GM23338 (cell line): Measurements from ENCODE around the gene MS4A15. TPM values are rescaled to one million over a fixed set of nuclear protein-coding genes. Genes with fewer than 3 reads are reported as not detected.

Source experiments
- ATAC-seq: fragments of 200-7000 bp; cut with Tn5 transposase; 3 replicates; pipeline ENCODE4 v1.9.1; 2020
- DNase-seq: peaks from one replicate; pipeline ENCODE4 v3.0.0-alpha.2; 2015; ENCODE audit warnings: low spot score
- H2AFZ ChIP-seq: fragments of 200-600 bp; sonication (generic); 2 replicates; pipeline ENCODE4 v1.8.0; 2016; ENCODE audit warnings: antibody characterized with exemption, mild to moderate bottlenecking, moderate library complexity
- H3F3A ChIP-seq: fragments of 200-600 bp; sonication (generic); replicated peaks from 2 replicates; pipeline ENCODE4 v1.8.0; 2017; ENCODE audit warnings: antibody characterized with exemption, mixed run types, low read depth
- H3K27ac ChIP-seq: fragments of 200-600 bp; sonication (generic); 2 replicates; pipeline ENCODE4 v1.6.1; 2016; ENCODE audit warnings: low read depth
- H3K27me3 ChIP-seq: fragments of 200-600 bp; sonication (generic); 2 replicates; pipeline ENCODE4 v1.8.0; 2016; ENCODE audit warnings: mild to moderate bottlenecking, mixed run types, moderate library complexity; ENCODE audit not compliant: insufficient read depth
- H3K36me3 ChIP-seq: fragments of 200-600 bp; sonication (generic); 2 replicates; pipeline ENCODE4 v1.8.0; 2016; ENCODE audit warnings: mild to moderate bottlenecking; ENCODE audit not compliant: insufficient read depth
- H3K4me1 ChIP-seq: fragments of 200-600 bp; sonication (generic); 2 replicates; pipeline ENCODE4 v1.8.0; 2016; ENCODE audit warnings: mild to moderate bottlenecking, moderate library complexity; ENCODE audit not compliant: insufficient read depth
- H3K4me2 ChIP-seq: fragments of 200-600 bp; sonication (generic); 2 replicates; pipeline ENCODE4 v1.7.1; 2017; ENCODE audit warnings: mixed run types
- H3K4me3 ChIP-seq: fragments of 200-600 bp; sonication (generic); 2 replicates; pipeline ENCODE4 v1.6.1; 2016; ENCODE audit warnings: mixed run types
- H3K79me2 ChIP-seq: fragments of 200-600 bp; sonication (generic); replicated peaks from 2 replicates; pipeline ENCODE4 v1.8.0; 2017; ENCODE audit warnings: mild to moderate bottlenecking; ENCODE audit not compliant: insufficient read depth
- H3K9me2 ChIP-seq: fragments of 200-600 bp; sonication (generic); 2 replicates; pipeline ENCODE4 v1.8.0; 2017; ENCODE audit not compliant: insufficient read depth
- H4K20me1 ChIP-seq: fragments of 200-600 bp; sonication (generic); replicated peaks from 2 replicates; pipeline ENCODE4 v1.8.0; 2017; ENCODE audit warnings: mild to moderate bottlenecking; ENCODE audit not compliant: insufficient read depth
- H3K27ac Mint-ChIP-seq: 2 replicates; pipeline ENCODE4 v1.8.0; 2020; ENCODE audit warnings: inconsistent platforms, mild to moderate bottlenecking, moderate library complexity, mixed read lengths
- H3K27me3 Mint-ChIP-seq: 3 replicates; pipeline ENCODE4 v1.8.0; 2022; ENCODE audit warnings: low read depth, mild to moderate bottlenecking, moderate library complexity, mixed read lengths, inconsistent platforms; ENCODE audit not compliant: insufficient read depth, poor library complexity
- H3K36me3 Mint-ChIP-seq: 3 replicates; pipeline ENCODE4 v1.8.0; 2021; ENCODE audit warnings: low read depth, mild to moderate bottlenecking, inconsistent platforms, moderate library complexity, mixed read lengths
- H3K4me1 Mint-ChIP-seq: 3 replicates; pipeline ENCODE4 v1.8.0; 2020; ENCODE audit warnings: mild to moderate bottlenecking, inconsistent platforms, mixed read lengths
- H3K4me3 Mint-ChIP-seq: 3 replicates; pipeline ENCODE4 v1.8.0; 2021; ENCODE audit warnings: moderate library complexity, mild to moderate bottlenecking, inconsistent platforms, mixed read lengths
- H3K9me3 Mint-ChIP-seq: 3 replicates; pipeline ENCODE4 v1.8.0; 2020; ENCODE audit warnings: moderate library complexity, mild to moderate bottlenecking, inconsistent platforms, mixed read lengths
- CREB1 ChIP-seq: fragments of 250-450 bp; sonication (Bioruptor Pico); IDR thresholded peaks from 2 replicates; pipeline ENCODE4 v1.5.0; 2020; ENCODE audit warnings: low read depth, mild to moderate bottlenecking, moderate library complexity
- CTCF ChIP-seq, 2 experiments: fragments of 200-600 bp in 1 of 2; sonication (generic) in 1 of 2; conservative IDR thresholded peaks; 2 replicates each; pipeline versions ENCODE4 v1.5.1 to v1.6.1; 2016 to 2017; ENCODE audit warnings: antibody characterized with exemption in 2 of 2, low read depth in 2 of 2, mild to moderate bottlenecking in 2 of 2, moderate library complexity in 1 of 2
- EZH2 ChIP-seq: fragments of 200-600 bp; sonication (generic); IDR thresholded peaks from one replicate; pipeline ENCODE4 v1.8.0; 2017; ENCODE audit warnings: antibody characterized with exemption, mild to moderate bottlenecking, low read depth; ENCODE audit not compliant: unreplicated experiment
- EZH2phosphoT487 ChIP-seq: fragments of 200-600 bp; sonication (generic); IDR thresholded peaks from one replicate; pipeline ENCODE4 v1.8.1; 2018; ENCODE audit warnings: antibody characterized with exemption; ENCODE audit not compliant: unreplicated experiment
- JUNB ChIP-seq: IDR thresholded peaks from one replicate; pipeline ENCODE4 v1.6.1; 2016; ENCODE audit warnings: antibody characterized with exemption; ENCODE audit not compliant: unreplicated experiment
- NANOG ChIP-seq: IDR thresholded peaks from 2 replicates; pipeline ENCODE4 v1.6.1; 2016; ENCODE audit warnings: antibody characterized with exemption, borderline replicate concordance
- REST ChIP-seq: IDR thresholded peaks from one replicate; pipeline ENCODE4 v1.6.1; 2018; ENCODE audit warnings: antibody characterized with exemption; ENCODE audit not compliant: unreplicated experiment
- ZNF114 ChIP-seq: fragments of 250-450 bp; sonication (Bioruptor Pico); IDR thresholded peaks from 2 replicates; pipeline ENCODE4 v1.5.0; 2020; ENCODE audit warnings: mild to moderate bottlenecking, moderate library complexity
- ZNF462 ChIP-seq: fragments of 250-450 bp; sonication (Bioruptor Pico); IDR thresholded peaks from 2 replicates; pipeline ENCODE4 v1.5.0; 2020; ENCODE audit warnings: mild to moderate bottlenecking, moderate library complexity
- polyA plus RNA-seq: library from polyadenylated mRNA; unstranded; fragments of >200 nt; fragmentation: Nextera tagmentation; extraction: Ambion mirVana; gene quantifications from 2 replicates; pipeline ENCODE4 v1.2.1, GENCODE V29; 2016
- total RNA-seq: library from RNA; depleted of rRNA; stranded (reverse); fragments of >200 nt; shearing (Covaris generic); gene quantifications from 2 replicates; pipeline ENCODE4 v1.2.3, GENCODE V29; 2014

MS4A15 gene
- total and polyA plus RNA-seq, 2 experiments from 2014 or later, result 0.44 TPM; not detected in 1

GRCh38 chr11:60769811-60770210, 13.1 kb downstream of the MS4A15 start (continued):
- TF ChIP-seq REST (no peak), JUNB (no peak), EZH2phosphoT487 (no peak)

GRCh38 chr11:60771146-60771545, 14.5 kb downstream of the MS4A15 start:
- no peak overlapping the region for H3K4me2 ChIP-seq
- DNase-seq (no peak), ATAC-seq (no peak)
- peaks cover 8% of the 10 kb centered on the region; the same call in 2 of the 3 replicates for H3K4me1 Mint-ChIP-seq
- no peak overlapping the region for H3K27ac ChIP-seq
- no peaks in the 10 kb centered on the region for H3F3A ChIP-seq
- no peaks in the 10 kb centered on the region for H3K4me1 ChIP-seq
- H3K36me3 ChIP-seq, result no peaks in the 10 kb centered on the region
- no peaks in the 10 kb centered on the region for H3K79me2 ChIP-seq
- no peak overlapping the region for H3K4me3 ChIP-seq
- no peaks in the 10 kb centered on the region; the same call in 1 of the 2 replicates for H3K9me2 ChIP-seq
- H3K36me3 Mint-ChIP-seq, result no peaks in the 10 kb centered on the region; the same call in 2 of the 3 replicates
- H4K20me1 ChIP-seq, result no peaks in the 10 kb centered on the region
- H3K27me3 Mint-ChIP-seq, result peaks cover 18% of the 10 kb centered on the region
- H3K4me3 Mint-ChIP-seq, result no peak overlapping the region
- no peak overlapping the region for H3K27ac Mint-ChIP-seq
- H3K9me3 Mint-ChIP-seq, result peaks cover 7% of the 10 kb centered on the region
- peaks cover 17% of the 10 kb centered on the region; the same call in 1 of the 2 replicates for H3K27me3 ChIP-seq
- H2AFZ ChIP-seq, result no peak overlapping the region
- TF ChIP-seq EZH2 (no peak), NANOG (no peak), EZH2phosphoT487 (no peak), REST (no peak), CREB1 (no peak), ZNF462 (no peak), JUNB (no peak), ZNF114 (CRISPR knock-in tag) (no peak), CTCF (conservative IDR thresholded peaks at IDR 0.05; ENCODE audit: low read depth in 2 of 2) (no peak)
